MM.1S (cell line): ENCODE data around the gene CDH22.

Experiments
- CTCF ChIP-seq: fragments of 300-600 bp; sonication (generic); IDR thresholded peaks from 2 replicates; pipeline ENCODE4 v1.5.1; 2016; ENCODE audit warnings: antibody characterized with exemption, low read length, mixed read lengths
- EZH2 ChIP-seq: fragments of 300-600 bp; sonication (generic); optimal IDR thresholded peaks from 2 replicates; pipeline ENCODE3; 2017; ENCODE audit warnings: low read depth, mild to moderate bottlenecking, antibody characterized with exemption, low read length, mixed read lengths
- EZH2phosphoT487 ChIP-seq: fragments of 300-600 bp; sonication (generic); IDR thresholded peaks from 2 replicates; pipeline ENCODE4 v1.6.1; 2018; ENCODE audit warnings: antibody characterized with exemption, low read length

DNA sequence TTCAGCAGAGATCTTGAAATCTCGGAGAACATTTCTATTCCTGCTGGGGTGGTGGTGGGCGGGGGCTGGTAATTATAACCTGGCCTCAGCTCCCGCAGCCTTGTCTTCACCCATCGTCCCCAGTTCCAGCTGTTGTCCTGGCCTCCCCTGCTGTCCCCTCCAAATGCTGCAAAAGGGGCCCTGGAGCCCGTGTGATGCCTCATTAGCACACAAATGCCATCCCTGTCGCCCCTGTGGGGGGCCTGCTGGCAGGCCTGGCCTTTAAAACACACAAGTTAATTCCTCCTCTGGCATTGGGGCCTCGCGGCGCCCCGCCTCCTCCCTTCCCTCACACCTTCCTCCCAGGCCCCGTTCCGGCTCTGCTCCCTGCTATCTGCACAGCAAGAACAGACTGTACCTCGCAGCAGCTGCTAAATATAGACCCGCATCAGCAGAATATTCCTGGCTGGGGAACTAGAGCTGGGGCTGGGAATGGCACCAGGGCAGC, 85.7 kb downstream of the CDH22 start:
- TF ChIP-seq CTCF (no peak), EZH2 (no peak), EZH2phosphoT487 (no peak)
